Kidney epithelial cell (primary cell): ENCODE data around the gene EIF5. TPM values are rescaled to one million over a fixed set of nuclear protein-coding genes. Genes with fewer than 3 reads are reported as not detected.

ENCODE experiments used
- DNase-seq: peaks from one replicate; pipeline ENCODE4 v3.0.0-alpha.2; 2010; ENCODE audit warnings: low read depth
- H3K27me3 ChIP-seq: 2 replicates; pipeline ENCODE4 v1.6.0; 2011; ENCODE audit warnings: low read length; ENCODE audit not compliant: control insufficient read depth, insufficient read depth
- H3K36me3 ChIP-seq: 2 replicates; pipeline ENCODE4 v1.5.1; 2011; ENCODE audit warnings: low read length; ENCODE audit not compliant: control insufficient read depth, insufficient read depth
- H3K4me3 ChIP-seq: 2 replicates; pipeline ENCODE4 v1.5.1; 2011; ENCODE audit warnings: low read depth, mild to moderate bottlenecking, control low read depth, low read length
- CTCF ChIP-seq: IDR thresholded peaks from 2 replicates; pipeline ENCODE4 v1.5.1; 2011; ENCODE audit warnings: mild to moderate bottlenecking, moderate library complexity, low read length, control low read depth, inconsistent platforms; ENCODE audit not compliant: insufficient read depth, poor library complexity, severe bottlenecking
- total RNA-seq: library from RNA; depleted of rRNA; stranded (reverse); fragments of >200 nt; gene quantifications from 2 replicates; pipeline ENCODE4 v1.2.3, GENCODE V29; 2015

EIF5 gene
- total RNA-seq, 1 donor from 2014 or later, result 254 TPM

DNA sequence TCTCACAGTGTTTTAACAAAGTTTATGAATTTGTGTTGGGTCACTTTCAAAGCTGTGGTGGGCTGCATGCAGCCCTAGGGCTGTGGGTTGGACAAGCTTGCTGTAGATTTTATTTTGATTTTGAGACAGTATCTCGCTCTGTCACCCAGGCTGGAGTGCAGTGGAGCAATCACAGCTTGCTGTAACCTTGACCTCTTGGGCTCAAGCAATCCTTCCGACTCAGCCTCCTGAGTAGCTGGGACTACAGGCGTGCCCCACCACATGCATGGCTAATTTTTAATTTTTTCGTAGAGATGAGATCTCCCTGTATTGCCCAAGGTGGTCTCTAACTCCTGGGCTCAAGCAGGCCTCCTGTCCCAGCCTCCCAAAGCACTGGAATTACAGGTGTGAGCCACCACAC is 56.6 kb downstream of the EIF5 start:
- no peak for TF ChIP-seq CTCF
- no peak for DNase-seq
- H3K27me3 ChIP-seq, result no peaks in the 10 kb centered on the region
- no peaks in the 10 kb centered on the region for H3K36me3 ChIP-seq
- H3K4me3 ChIP-seq, result no peak overlapping the region

- H3K4me3 ChIP-seq, result no peak overlapping the region
- no peak for DNase-seq
- no peaks in the 10 kb centered on the region for H3K36me3 ChIP-seq
- H3K27me3 ChIP-seq, result no peaks in the 10 kb centered on the region
- peak; percentile 78 for TF ChIP-seq CTCF
Measured at GRCh38 chr14:103391048-103391447, 57.0 kb downstream of the EIF5 start.

- H3K4me3 ChIP-seq, result no peak overlapping the region
- TF ChIP-seq CTCF, result no peak
- no peaks in the 10 kb centered on the region for H3K36me3 ChIP-seq
- no peak for DNase-seq
- H3K27me3 ChIP-seq, result no peaks in the 10 kb centered on the region
Measured at GRCh38 chr14:103392106-103392505, 58.1 kb downstream of the EIF5 start.

DNA sequence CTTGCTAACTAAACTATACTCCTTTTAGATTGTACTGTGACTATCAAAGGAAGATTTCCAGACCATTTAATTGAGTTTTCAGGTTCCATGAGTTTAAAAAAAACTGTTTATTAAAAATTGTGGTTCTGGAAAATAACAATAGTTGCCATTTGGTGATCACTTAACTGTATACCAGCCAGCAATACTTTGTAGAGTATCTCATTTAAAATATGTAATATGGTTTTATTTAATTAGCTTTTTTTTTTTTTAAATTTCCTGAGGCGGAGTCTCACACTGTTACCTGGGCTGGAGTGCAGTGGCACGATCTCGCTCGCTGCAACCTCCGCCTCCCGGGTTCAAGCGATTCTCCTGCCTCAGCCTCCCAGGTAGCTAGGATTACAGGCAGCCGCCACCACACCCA is 58.5 kb downstream of the EIF5 start:
- DNase-seq, result no peak

GRCh38 chr14:103393070-103393469 is 59.0 kb downstream of the EIF5 start:
- no peaks in the 10 kb centered on the region for H3K36me3 ChIP-seq
- no peak overlapping the region for H3K4me3 ChIP-seq
- no peak for DNase-seq
- no peaks in the 10 kb centered on the region for H3K27me3 ChIP-seq
- TF ChIP-seq CTCF, result no peak

More for the DNA sequence above, 58.5 kb downstream of the EIF5 start:
- TF ChIP-seq CTCF, result no peak
- Histone ChIP-seq H3K27me3 (no peaks in the 10 kb centered on the region), H3K36me3 (no peaks in the 10 kb centered on the region), H3K4me3 (no peak overlapping the region)

GRCh38 chr14:103393676-103394626 is 59.9 kb downstream of the EIF5 start:
- no peak for DNase-seq
- TF ChIP-seq CTCF, result peak; percentile 71
- no peaks in the 10 kb centered on the region for H3K27me3 ChIP-seq
- H3K4me3 ChIP-seq, result no peak overlapping the region
- H3K36me3 ChIP-seq, result no peaks in the 10 kb centered on the region
